HG02970 (cell line): ENCODE results near the gene GLE1.
A peak's percentile ranks its signal among the peaks of the same experiment; 100 is the strongest.
"Not testable (repeated sequence)": the region's sequence is repeated elsewhere in the genome, so short reads cannot be mapped to it uniquely, and the experiment has no call there.

Experiments
- ATAC-seq: cut with Tn5 transposase; IDR thresholded peaks from one replicate; pipeline ENCODE4 v1.9.1; 2021; ENCODE audit warnings: mild to moderate bottlenecking, moderate library complexity, moderate number of reproducible peaks; ENCODE audit not compliant: unreplicated experiment, low FRiP score

The GLE1 gene

DNA sequence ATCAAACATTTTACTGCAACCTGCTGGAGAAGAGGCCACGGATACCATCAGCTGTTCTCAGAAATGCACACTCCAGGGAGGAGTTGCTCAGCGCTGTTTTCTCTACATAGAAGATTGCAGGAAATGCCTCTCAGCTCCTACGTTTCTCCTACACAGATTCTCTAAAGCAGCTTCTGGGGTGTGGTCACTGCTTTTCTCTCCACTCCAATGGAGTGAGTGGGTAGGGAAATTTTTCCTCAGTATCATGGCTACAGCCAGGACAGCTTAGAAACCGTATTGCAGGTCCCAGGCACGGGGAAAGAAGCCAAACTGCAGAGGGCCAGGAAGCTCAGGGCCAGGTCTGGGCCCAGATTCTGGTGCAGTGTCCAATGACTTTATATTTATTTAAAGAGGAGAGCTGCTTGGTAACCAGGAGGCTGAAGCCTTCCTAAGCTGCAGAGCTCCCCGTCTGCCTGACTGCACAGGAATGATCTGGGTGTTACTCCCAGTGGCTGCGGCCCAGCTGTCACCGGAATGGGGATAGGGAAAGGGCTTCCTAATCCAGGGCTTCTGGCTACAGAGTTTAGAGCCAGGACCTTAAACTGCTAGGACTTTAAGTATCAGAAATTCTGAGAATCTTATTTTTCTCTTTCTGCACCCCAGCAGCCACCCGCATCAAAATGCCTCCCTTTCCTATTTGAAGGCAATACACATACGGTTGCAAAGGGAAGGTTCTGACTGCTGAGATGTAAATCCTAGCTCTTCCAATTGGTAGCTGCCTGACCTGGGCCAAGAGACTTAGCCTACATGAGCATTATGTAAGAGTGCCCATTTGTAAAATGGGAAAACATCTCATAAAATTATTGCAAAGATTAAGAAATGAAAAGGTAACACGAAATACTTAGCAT lies 46.5 kb downstream of the GLE1 start:
- ATAC-seq, result no peak

DNA sequence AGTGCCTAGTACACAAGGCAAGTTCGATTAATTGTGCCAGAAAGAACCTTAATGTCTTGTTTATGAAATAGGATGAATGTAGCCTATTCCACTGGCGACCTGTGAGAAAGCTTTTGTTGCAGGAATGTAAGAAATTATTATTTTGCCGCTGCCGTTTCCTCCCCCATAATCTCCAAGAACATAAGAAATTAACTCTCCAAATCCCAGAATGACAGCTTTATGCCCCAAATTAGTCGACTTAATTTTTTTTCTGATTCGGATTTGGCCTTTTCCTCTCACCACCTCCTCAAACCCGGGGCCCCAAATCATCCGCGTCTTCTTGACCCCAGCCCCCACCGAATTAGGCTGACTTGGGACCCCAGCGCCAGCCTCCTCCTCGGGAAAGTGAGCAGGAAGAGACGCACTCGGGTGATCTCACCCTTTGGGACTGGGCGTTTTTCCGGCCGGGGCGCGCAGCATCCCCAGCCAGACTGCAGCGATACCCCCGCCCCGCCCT lies 47.2 kb downstream of the GLE1 start:
- no peak for ATAC-seq

DNA sequence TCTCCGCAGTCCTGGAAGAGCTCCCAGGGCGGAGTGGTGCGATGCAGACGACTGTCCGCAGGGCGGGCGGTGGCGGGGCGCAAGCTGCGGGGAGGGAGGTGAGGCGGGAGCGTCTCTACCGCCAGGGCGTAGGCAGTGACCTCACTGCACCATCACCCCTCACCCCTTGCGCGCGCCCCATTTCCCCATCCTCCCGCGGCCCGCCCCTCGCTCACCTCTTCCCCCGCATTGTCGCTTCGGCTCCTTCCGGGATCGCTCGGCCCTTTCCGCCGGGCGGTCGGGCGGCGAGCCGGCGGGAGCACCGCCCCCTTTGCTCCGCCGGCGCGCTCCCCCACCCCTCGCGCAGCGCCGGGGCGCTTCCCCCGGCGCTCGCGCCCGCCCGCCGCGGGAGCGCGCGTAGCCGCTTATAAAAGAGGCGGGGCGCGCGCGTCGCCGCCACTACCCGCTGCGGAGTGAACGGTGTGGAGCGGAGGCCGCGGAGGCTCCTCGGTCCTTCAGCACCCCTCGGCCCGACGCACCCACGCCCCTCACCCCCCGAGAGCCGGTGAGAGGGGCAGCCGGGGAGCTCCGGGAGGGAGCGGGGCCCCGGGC lies 47.7 kb downstream of the GLE1 start, which contains the start of gene SPTAN1:
Gene SPTAN1 (plus strand): TSS at position 435 of the 591 bp plus-strand sequence. CDS start 14,154 bp downstream, outside the sequence.
- peak; percentile 81 for ATAC-seq

DNA sequence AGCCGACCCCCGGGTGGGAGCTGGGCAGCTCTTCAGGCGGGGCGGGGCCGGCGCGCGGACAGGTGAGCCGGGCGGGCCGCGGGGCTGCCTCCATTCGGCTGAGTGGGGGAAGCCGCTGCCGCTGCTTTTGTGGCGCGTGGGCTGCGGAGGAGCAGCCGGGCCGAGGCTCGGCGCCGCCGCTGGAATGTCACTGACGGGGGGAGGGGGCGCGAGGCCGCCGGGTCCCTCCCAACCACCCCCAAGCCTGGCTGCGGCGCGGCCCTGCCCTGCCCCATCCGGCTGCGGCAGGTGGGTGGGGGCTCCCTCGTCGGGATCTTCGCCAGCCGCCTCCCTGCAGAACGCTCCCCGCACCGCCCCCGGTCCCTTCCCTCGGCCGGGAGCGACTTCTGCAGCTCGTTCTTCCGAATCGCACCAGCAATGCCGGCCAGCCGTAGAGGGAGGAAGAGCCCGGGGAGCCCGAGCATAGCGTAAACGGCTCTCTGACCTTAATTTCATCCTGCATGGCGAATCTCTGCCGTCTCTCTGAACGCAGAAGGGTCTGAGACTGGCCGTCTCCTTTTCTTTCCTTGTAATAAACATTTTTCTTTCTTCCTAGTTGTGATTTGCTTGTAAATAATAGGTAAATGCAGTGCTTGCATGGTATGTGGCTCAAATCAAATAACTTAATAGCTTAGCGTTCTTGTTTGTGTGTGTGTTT lies 48.4 kb downstream of the GLE1 start:
- ATAC-seq, result peak; percentile 27

DNA sequence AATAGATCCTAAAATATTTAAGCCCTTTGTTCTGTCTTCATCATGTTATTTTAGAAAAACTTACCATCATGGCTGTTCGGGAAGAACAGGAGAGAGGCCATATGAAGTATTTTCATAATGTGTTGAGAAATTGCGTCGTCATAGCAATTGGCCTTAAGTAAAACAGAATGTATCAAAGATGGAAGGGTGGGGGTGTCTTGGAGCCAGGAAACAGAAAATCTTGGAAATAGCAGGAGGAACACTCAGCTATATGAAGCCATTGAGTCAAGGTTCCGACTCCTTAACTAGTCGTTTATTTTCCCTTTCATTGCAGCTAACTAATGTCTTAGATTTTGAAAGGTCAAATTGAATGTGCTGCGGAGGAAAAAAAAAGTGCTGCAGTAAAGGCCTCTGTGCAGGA lies 49.2 kb downstream of the GLE1 start:
- no peak for ATAC-seq

DNA sequence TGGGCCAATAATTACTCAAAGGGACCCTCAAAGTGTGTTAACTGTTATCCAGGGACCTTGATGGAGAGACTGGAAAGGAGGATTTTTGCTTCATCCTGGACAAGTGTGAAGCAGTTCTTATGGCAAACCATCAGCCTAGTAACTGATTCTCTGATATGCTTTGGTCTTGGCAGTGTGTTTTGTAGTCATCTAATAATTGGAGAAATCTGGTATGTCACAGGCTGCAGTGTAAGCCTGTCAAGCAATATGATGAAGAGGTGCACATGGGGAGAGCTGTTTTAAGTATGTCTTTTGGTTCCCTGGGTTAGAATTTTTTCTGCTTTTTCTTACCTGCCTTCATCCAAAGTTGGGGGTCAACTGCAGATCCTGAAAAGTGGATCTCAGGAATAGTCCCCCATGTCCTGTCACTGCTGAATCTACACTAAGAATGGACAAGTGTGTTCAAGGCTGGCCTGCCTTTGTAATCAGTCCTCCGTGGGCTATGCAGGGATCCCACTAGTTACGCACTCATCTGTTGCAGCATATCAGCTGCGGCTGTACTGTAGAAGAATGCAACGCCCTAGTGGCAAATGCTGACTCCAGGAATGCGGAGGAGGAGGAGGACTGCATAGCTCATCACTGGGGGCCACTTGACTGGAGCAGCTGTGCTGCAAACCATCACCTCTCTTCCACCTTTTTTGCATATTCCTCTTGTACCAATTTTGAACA lies 49.8 kb downstream of the GLE1 start:
- no peak for ATAC-seq

DNA sequence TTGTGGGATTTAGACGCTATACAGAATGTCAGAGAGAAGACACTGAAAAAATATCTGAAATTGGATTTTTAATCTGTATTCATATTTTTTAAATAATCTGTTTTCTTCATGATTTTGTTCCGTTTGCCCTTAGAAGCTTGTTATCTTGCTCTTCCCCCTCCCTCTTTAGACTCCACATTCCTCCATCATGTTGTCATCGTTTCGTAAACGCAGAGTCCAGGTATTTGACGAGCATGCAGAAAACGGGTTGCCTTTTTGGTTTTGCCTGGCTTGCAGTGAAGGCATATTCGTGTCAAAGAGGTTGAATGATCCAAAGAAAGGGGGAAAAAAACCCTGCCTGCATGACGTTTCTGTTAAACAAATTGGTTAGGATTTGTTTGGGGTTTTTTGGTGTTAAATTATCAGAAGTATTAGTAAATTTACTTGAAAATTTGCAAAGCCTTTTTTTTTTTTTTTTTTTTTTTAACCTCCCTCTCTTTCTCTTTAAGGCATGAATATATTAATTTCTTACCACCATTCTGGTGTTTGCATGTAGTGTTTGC lies 50.7 kb downstream of the GLE1 start:
- no peak for ATAC-seq

DNA sequence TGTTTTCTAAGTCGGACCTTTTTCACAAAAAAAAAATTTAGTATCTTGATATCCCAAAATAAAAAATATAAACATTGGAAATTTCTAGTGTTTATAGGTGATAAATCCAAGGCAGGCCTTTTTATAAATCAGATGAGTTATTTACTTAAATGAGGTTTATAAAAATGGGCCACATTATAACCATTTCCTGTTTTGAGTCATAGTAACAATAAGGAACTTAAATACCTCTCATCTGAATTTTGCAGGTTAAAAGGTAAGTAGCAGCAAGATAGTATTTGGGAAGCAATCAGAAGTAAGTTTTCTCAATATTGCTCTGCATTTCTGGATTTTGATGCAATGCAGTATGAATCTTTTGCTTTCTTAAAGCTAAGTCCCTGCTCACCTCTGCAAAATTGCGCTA lies 51.8 kb downstream of the GLE1 start:
- no peak for ATAC-seq

DNA sequence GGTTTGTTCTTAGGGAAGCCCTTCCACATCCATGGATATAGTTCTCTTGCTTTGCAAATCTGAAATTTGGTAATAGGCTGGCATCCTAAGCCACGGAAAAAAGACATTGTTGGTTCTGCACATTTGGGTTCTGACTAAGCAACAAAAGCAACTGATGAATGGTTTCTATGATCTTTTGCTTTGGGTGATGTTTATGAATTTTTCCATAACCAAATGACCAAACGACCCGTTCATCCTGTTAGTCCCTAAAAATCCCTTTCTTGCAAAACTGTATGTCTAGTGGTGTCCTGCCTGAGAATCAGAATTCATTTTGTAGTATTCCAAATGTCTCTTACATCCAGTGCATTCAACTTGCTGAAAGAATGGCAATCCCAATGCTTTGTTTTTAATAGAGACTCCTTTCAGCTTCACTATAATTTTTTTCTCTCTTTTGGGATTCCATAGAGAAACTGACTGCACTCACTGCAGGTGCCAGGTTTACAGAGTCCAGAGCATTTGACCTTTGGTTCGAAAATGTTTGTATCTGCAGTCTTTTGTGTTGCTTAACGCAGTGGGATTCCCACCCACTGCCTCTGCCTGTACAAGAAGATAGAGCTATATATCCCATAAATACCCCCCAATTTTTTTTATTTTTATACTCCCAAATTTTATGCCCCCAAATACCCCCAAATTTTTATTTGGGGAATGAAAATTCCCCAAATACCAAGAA lies 52.6 kb downstream of the GLE1 start:
- no peak for ATAC-seq

DNA sequence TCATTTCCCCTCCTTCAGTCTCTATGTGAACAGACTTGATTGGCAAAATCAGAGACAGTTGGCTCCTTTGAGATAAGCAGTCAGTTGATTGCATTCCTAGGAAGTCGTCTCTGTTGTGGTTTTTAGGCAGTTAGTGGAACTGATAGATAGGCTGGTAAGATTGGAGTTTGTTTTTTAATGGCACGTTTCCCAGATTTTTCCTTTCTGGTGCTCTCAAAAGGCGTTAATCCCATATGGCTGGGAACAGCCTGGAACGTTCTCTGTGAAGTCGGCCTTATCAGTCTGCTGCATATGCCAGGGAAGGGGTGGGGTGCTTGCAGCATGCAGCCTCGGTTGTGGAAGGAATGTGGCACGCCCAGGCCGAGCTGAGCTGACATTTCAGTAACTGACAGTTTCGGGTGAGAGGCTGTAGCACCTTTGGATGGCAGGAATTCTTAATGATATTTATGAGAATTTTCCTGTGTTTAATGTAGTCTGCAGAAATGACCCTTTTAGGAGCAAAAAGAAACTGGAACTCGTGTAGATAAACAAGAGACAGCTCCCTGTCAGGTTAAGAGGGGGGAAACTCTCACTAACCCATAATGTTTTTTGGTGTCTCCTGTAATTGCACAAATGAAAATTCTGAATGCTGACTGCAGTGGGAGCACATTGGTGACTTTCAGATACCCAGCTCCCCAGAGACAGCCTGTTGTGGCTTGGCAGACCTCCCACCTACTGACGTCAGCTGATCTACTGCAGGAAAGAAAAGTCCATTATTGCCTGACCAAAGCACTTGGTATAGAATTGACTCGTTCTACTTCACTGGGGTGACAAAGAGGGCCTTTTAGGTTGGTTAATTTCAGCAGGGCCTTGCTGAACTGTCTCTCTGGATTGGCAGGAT lies 54.2 kb downstream of the GLE1 start:
- no peak for ATAC-seq

DNA sequence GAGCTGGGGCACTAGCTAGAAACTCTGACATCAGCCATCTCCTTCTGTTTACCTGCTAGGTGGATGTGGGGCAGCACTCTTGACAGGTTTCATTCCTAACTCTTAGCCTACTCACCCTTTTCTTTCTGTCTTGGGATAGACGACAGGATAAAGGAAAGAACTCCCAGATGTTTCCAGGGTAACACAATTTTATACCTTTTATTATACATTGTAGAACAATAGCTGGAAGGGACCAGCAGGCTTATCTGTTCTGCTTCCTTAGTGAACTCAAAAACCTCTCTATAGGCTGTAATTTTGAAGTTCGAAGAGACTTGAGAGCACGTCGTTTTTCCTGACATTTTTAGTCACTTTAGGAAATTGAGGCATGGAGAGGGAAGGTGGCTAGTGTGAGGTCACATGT lies 61.1 kb downstream of the GLE1 start:
- no peak for ATAC-seq

DNA sequence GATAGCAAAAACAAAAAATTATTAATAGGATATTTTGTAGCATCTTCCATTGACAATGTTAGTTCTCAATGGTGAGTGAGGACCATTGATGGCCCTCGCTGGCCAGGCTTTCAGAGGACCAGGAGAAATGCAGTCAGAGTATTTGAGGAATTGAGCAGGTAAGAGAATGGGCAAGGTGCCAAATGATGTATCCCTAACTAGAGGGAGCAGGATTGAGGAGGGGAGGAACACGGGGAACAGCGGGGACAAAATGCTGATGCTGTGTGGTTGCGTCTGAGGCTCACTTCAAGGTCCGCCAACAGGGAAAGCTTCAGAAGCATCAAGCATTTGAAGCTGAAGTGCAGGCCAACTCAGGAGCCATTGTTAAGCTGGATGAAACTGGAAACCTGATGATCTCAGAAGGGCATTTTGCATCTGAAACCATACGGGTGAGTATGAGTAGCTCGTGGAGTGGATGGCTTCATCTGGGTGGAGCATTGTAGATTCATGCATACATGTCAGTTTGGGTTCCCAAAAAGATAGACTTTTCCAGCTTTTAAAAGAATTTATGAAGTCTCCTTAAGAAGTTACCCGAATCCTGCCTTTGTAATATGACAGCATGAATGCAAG lies 64.1 kb downstream of the GLE1 start:
- ATAC-seq, result no peak

DNA sequence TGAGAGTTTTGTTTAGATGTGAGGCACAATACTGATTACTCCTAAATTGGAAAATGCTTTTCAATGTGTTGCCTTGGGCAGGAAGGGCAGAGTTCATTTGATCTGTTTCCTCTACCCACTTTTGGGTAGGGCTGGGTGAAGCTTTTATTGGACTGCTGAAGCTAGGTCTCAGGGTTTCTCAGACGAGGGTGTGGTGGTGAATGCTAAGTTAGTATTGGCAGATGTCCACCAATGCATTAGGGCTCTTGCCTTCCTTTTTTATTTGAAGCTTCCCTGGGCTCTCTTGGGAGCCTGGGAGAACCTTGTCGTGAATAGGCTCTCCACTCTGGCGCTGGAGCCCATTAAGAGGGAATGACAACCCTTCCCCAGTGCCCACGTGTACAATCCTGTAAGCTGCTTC lies 71.0 kb downstream of the GLE1 start:
- ATAC-seq, result no peak

DNA sequence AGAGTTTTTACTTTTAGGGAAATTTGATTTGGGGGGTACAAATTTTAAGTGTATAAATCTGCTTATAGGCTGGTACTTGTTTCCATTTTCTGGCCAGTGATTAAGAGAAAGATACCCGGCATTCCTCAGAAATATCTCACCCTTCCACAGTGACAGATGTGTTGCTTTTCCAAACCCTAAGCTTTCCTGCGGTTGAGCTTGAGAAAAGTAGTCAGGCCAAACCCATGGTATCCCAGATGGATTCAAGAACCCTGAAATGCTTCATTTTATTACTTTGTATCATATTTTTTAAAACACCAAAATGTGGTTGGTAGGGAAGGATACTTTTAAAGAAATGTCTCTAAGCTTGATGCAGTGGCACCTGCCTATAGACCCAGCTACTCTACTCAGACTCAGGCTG lies 71.4 kb downstream of the GLE1 start:
- no peak for ATAC-seq

DNA sequence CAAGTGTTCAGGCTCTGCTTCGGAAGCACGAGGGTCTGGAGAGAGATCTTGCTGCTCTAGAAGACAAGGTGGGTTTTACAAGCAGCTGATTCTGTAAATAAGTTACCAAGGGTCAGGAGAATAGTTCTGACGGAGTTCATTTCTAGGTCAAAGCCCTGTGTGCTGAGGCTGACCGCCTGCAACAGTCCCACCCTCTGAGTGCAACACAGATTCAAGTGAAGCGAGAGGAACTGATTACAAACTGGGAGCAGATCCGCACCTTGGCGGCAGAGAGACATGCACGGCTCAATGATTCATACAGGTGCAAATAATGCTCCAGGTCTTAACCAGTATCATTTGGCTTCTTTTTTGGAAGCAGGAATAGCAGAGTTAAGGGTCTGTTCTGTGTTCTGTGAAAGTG lies 72.7 kb downstream of the GLE1 start:
- no peak for ATAC-seq

DNA sequence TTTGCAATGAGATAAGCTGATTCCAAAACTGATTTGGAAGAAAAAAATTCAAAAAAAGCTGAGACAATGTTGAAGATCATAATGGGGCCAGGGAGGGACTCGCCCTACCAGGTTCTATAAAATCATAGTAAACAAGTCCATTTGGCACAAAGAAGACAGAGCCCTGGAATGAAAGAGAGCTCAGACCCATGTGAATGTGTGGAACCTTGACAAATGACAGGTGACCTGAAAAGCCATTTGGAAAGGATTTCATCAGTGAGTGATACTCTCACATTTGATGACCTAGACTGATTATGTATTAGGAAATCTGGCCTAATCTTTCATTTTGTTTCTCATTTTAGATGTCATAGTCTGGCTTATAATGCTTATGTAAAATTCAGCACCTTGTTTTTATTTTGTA lies 74.7 kb downstream of the GLE1 start:
- ATAC-seq, result no peak

DNA sequence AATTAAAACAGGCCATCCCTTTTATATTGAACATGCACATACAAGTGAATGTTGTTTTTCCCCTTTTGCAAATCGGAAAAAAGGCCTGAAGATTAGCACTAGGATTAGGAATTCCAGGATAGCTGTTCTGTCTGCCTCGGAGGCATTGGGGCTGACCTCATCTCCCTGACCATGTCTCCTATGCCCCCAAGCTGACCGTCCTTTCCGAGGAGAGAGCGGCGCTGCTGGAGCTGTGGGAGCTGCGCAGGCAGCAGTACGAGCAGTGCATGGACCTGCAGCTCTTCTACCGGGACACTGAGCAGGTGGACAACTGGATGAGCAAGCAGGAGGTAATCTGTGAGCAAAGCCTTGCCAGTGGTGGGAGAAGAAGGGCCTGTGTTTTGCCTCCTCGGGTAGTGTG lies 76.2 kb downstream of the GLE1 start:
- no peak for ATAC-seq

DNA sequence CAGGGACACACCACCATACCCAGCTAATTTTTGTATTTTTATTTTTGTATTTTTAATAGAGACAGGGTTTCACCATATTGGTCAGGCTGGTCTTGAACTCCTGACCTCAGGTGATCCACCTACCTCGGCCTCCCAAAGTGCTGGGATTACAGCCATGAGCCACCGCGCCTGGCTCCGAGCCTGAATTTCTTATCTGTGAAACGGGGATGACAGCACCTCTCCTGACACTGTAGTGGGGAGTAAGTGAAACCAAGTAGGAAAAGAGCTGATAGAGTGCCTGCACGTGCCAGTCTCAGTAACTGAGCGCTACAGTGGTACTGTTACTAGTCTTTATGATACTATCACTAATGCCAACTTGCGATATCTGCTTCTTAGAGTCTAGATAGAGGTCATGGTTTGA lies 80.6 kb downstream of the GLE1 start:
- not testable (repeated sequence) for ATAC-seq
